Measurements from ENCODE around the gene CITED4.

Gene CITED4

GRCh38 chr1:40886318-40887011 is 24.3 kb upstream of the CITED4 start:
- no peak for DNase-seq (ENCODE audit: low read depth)

- DNase-seq (ENCODE audit: low read depth), result no peak
Measured at GRCh38 chr1:40884055-40884795, 22.1 kb upstream of the CITED4 start.

- no peak for DNase-seq (ENCODE audit: low read depth)
Measured at GRCh38 chr1:40880813-40881549, 18.8 kb upstream of the CITED4 start.

- DNase-seq (ENCODE audit: low read depth), result no peak
Measured at GRCh38 chr1:40879482-40880175, 17.5 kb upstream of the CITED4 start.

GRCh38 chr1:40878906-40879305 is 16.7 kb upstream of the CITED4 start:
- no peak for DNase-seq (ENCODE audit: low read depth)

GRCh38 chr1:40877698-40878097 is 15.5 kb upstream of the CITED4 start:
- DNase-seq (ENCODE audit: low read depth), result no peak

- DNase-seq (ENCODE audit: low read depth), result no peak
Measured at GRCh38 chr1:40876891-40877290, 14.7 kb upstream of the CITED4 start.

- DNase-seq (ENCODE audit: low read depth), result no peak
Measured at GRCh38 chr1:40876436-40876761, 14.2 kb upstream of the CITED4 start.

- DNase-seq (ENCODE audit: low read depth), result no peak
Measured at GRCh38 chr1:40873863-40874472, 11.8 kb upstream of the CITED4 start.

- DNase-seq (ENCODE audit: low read depth), result no peak
Measured at GRCh38 chr1:40872276-40872675, 10.1 kb upstream of the CITED4 start.

- DNase-seq (ENCODE audit: low read depth), result no peak
Measured at GRCh38 chr1:40870135-40870728, 8.1 kb upstream of the CITED4 start.

GRCh38 chr1:40868051-40868723 is 6.0 kb upstream of the CITED4 start:
- no peak for DNase-seq (ENCODE audit: low read depth)

GRCh38 chr1:40861224-40862003 is 749 bp downstream of the CITED4 start:
- DNase-seq (ENCODE audit: low read depth), result no peak

- no peak for DNase-seq (ENCODE audit: low read depth)
Measured at GRCh38 chr1:40860706-40861223, 1.4 kb downstream of the CITED4 start.

- no peak for DNase-seq (ENCODE audit: low read depth)
Measured at GRCh38 chr1:40858856-40859416, 3.2 kb downstream of the CITED4 start.

- DNase-seq (ENCODE audit: low read depth), result no peak
Measured at GRCh38 chr1:40857737-40858136, 4.4 kb downstream of the CITED4 start.

GRCh38 chr1:40856656-40857302 is 5.4 kb downstream of the CITED4 start:
- no peak for DNase-seq (ENCODE audit: low read depth)

- no peak for DNase-seq (ENCODE audit: low read depth)
Measured at GRCh38 chr1:40856116-40856515, 6.0 kb downstream of the CITED4 start.

GRCh38 chr1:40855513-40855912 is 6.7 kb downstream of the CITED4 start:
- no peak for DNase-seq (ENCODE audit: low read depth)
